ENCODE data around the gene JAK3.

The JAK3 gene

GRCh38 chr19:17840019-17840418 is 7.8 kb downstream of the JAK3 start:
- no peak for DNase-seq (ENCODE audit: low read depth)

GRCh38 chr19:17837972-17838371 is 9.8 kb downstream of the JAK3 start:
- DNase-seq (ENCODE audit: low read depth) = no peak

GRCh38 chr19:17836530-17836929 is 11.3 kb downstream of the JAK3 start:
- DNase-seq (ENCODE audit: low read depth) = no peak

GRCh38 chr19:17835182-17836006 is 12.4 kb downstream of the JAK3 start:
- DNase-seq (ENCODE audit: low read depth) = no peak

GRCh38 chr19:17834350-17835181 is 13.2 kb downstream of the JAK3 start:
- no peak for DNase-seq (ENCODE audit: low read depth)

- DNase-seq (ENCODE audit: low read depth) = no peak
Observed at GRCh38 chr19:17832443-17833208, 15.2 kb downstream of the JAK3 start.

GRCh38 chr19:17831419-17831888 is 16.3 kb downstream of the JAK3 start:
- DNase-seq (ENCODE audit: low read depth) = no peak

GRCh38 chr19:17830567-17831418 is 17.0 kb downstream of the JAK3 start:
- DNase-seq (ENCODE audit: low read depth) = peak; percentile 57

GRCh38 chr19:17829855-17830566 is 17.8 kb downstream of the JAK3 start:
- no peak for DNase-seq (ENCODE audit: low read depth)

- DNase-seq (ENCODE audit: low read depth) = no peak
Observed at GRCh38 chr19:17826508-17827056, 21.2 kb downstream of the JAK3 start.

- DNase-seq (ENCODE audit: low read depth) = no peak
Observed at GRCh38 chr19:17824339-17824738, 23.4 kb downstream of the JAK3 start.

- DNase-seq (ENCODE audit: low read depth) = no peak
Observed at GRCh38 chr19:17821190-17821589, 26.6 kb downstream of the JAK3 start, which contains the start of gene INSL3. TSS of gene INSL3 (minus strand) at chr19:17821519. CDS start at chr19:17821506, 13 bp downstream.

GRCh38 chr19:17817668-17818363 is 30.0 kb downstream of the JAK3 start:
- DNase-seq (ENCODE audit: low read depth) = no peak

GRCh38 chr19:17812099-17812498 is 35.7 kb downstream of the JAK3 start:
- DNase-seq (ENCODE audit: low read depth) = no peak

- no peak for DNase-seq (ENCODE audit: low read depth)
Observed at GRCh38 chr19:17811681-17812080, 36.1 kb downstream of the JAK3 start.

GRCh38 chr19:17811103-17811502 is 36.7 kb downstream of the JAK3 start:
- no peak for DNase-seq (ENCODE audit: low read depth)

GRCh38 chr19:17807731-17808316 is 40.0 kb downstream of the JAK3 start:
- no peak for DNase-seq (ENCODE audit: low read depth)

GRCh38 chr19:17806945-17807344 is 40.8 kb downstream of the JAK3 start:
- no peak for DNase-seq (ENCODE audit: low read depth)

- DNase-seq (ENCODE audit: low read depth) = no peak
Observed at GRCh38 chr19:17805427-17805826, 42.4 kb downstream of the JAK3 start.

Measured in fibroblast of the conjunctiva (primary cell).